ENCODE data around the gene GOLGA6L10. TPM values are rescaled to one million over a fixed set of nuclear protein-coding genes. Genes with fewer than 3 reads are reported as not detected.
A peak's percentile ranks its signal among the peaks of the same experiment; 100 is the strongest.
"Not testable (repeated sequence)": the region's sequence is repeated elsewhere in the genome, so short reads cannot be mapped to it uniquely, and the experiment has no call there.

GOLGA6L10 gene
- polyA plus RNA-seq, 5 donors = 4.7 to 9.6 (median 7.5) TPM

DNA sequence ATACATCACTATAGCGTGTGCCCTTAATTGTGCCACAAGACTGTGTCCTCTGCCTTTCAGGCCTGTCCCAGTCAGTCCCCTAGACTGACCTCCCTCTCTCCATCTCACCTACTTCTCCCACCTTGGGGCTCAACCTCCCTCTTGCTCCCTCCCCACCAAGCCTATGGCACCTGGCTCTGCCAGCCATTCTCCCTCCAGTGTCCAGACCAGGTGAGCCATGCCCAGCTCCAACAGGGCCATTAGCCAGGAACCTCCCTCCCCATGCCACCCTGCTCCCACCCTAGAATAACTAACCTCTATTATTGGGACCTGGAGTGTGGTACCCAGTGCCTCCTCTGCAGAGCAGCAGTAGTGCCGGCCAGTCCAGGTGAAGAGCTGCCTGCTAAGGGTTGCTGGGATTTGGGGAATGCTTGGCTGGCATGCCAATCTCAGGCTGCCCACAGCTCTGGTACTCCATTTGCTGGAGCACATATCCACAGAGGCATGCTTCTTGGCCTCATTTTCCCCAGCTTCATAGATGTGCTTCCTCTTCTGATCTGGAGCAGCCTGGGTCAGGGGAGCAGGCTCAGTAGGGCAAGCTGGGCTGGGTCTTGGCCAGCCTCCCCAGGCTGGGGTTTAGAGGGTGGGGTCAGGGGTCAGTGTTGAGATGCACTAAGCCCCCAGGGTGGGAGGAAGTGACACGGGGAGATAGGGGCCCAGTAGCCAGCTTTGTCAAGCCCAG, 47.8 kb downstream of the GOLGA6L10 start:
- DNase-seq = no peak

DNA sequence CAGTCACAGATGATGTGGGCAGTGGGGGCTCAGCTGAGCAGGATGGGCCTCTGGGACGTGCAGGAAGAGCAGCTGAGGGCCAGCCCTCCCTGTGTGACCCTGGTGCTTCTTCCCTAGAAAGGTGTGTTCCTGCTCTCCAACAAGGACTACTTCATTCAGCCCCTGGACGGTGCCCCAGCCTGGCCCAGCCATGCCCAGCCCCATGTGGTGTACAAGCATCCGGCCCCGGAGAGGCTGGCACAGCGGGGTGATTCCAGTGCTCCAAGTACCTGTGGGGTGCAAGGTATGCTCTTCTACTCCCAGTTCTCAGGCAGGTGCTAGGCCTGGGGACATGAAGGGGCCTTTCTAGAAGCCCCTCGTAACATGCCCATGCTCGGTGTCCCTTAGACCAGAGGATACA, 48.4 kb downstream of the GOLGA6L10 start:
- no peak for DNase-seq

GRCh38 chr15:82300326-82300725, 48.9 kb downstream of the GOLGA6L10 start:
- not testable (repeated sequence) for DNase-seq

DNA sequence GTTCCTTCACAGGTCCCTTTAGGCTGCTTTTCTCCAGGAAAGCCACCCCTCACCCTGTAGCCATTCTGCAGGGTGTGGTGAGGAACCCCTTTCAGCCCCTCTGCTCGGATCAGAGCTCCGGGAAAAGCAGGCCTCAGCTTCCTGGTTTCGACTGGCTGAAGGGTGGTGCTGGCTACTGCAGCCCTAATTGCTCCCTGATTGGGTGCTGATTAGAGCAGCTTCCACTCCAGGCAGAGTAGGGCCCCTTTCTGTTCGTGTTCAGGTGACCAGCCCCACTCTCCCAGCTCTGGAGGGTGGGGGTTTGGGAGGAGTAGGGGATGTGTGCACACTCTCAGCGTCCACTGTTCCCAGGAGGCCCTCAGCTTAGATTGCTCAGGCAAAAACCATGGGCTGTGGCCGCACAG, 49.8 kb downstream of the GOLGA6L10 start:
- not testable (repeated sequence) for DNase-seq

GRCh38 chr15:82298520-82298919, 50.8 kb downstream of the GOLGA6L10 start:
- DNase-seq = peak; percentile 2 to 4

GRCh38 chr15:82298032-82298431, 51.2 kb downstream of the GOLGA6L10 start:
- no peak for DNase-seq

GRCh38 chr15:82297546-82297945, 51.7 kb downstream of the GOLGA6L10 start:
- DNase-seq = no peak

GRCh38 chr15:82294061-82294690, 55.1 kb downstream of the GOLGA6L10 start:
- no peak for DNase-seq

GRCh38 chr15:82292271-82292670, 57.0 kb downstream of the GOLGA6L10 start:
- no peak for DNase-seq

Other genes starting within 250 kb of the GOLGA6L10 start
- 10 to 100 TPM; 15.1 to 22.4 (median 20.7) TPM for gene EFL1, start 86.7 kb downstream of the GOLGA6L10 start, polyA plus RNA-seq (ENCODE audit: insufficient read depth in 1 of 5, insufficient read length in 5 of 5, low replicate concordance in 1 of 5)
- 10 to 100 TPM in 4 of 5 donors, 1 to 10 TPM in 1; 7.6 to 21.4 (median 14.5) TPM for gene SAXO2, start 86.7 kb downstream of the GOLGA6L10 start, polyA plus RNA-seq (ENCODE audit: insufficient read depth in 1 of 5, insufficient read length in 5 of 5, low replicate concordance in 1 of 5)
- gene GOLGA6L9, start 80.3 kb upstream of the GOLGA6L10 start, polyA plus RNA-seq (ENCODE audit: insufficient read depth in 1 of 5, insufficient read length in 5 of 5, low replicate concordance in 1 of 5) = 10 to 100 TPM; 10.6 to 16.4 (median 12.1) TPM
- gene RPS17, start 191.0 kb upstream of the GOLGA6L10 start, polyA plus RNA-seq (ENCODE audit: insufficient read depth in 1 of 5, insufficient read length in 5 of 5, low replicate concordance in 1 of 5) = 1,000 to 10,000 TPM; 1,984 to 3,042 (median 2,162) TPM